Measurements from ENCODE around the gene AXDND1.
"Not testable (repeated sequence)": the region's sequence is repeated elsewhere in the genome, so short reads cannot be mapped to it uniquely, and the experiment has no call there.

AXDND1 gene

GRCh38 chr1:179365342-179366092 lies at the start of gene AXDND1:
TSS of gene AXDND1 (plus strand) at chr1:179365971. CDS start at chr1:179366510, 539 bp downstream.
- peak; percentile 90 for DNase-seq

GRCh38 chr1:179318491-179318890 lies 47.3 kb upstream of the AXDND1 start:
- DNase-seq = no peak

- DNase-seq = no peak
Measured at GRCh38 chr1:179321533-179322216, 44.1 kb upstream of the AXDND1 start.

- no peak for DNase-seq
Measured at GRCh38 chr1:179322557-179322956, 43.2 kb upstream of the AXDND1 start.

- no peak for DNase-seq
Measured at GRCh38 chr1:179323436-179323835, 42.3 kb upstream of the AXDND1 start.

GRCh38 chr1:179325836-179326235 lies 39.9 kb upstream of the AXDND1 start:
- DNase-seq = no peak

- no peak for DNase-seq
Measured at GRCh38 chr1:179326746-179327145, 39.0 kb upstream of the AXDND1 start.

GRCh38 chr1:179327196-179327595 lies 38.6 kb upstream of the AXDND1 start:
- DNase-seq = no peak

GRCh38 chr1:179327679-179328078 lies 38.1 kb upstream of the AXDND1 start:
- no peak for DNase-seq

- DNase-seq = no peak
Measured at GRCh38 chr1:179329862-179330261, 35.9 kb upstream of the AXDND1 start.

GRCh38 chr1:179334440-179334839 lies 31.3 kb upstream of the AXDND1 start:
- no peak for DNase-seq

GRCh38 chr1:179337288-179337687 lies 28.5 kb upstream of the AXDND1 start:
- DNase-seq = no peak

GRCh38 chr1:179337942-179338560 lies 27.7 kb upstream of the AXDND1 start:
- DNase-seq = no peak

GRCh38 chr1:179340918-179341317 lies 24.9 kb upstream of the AXDND1 start:
- DNase-seq = no peak

GRCh38 chr1:179341943-179342547 lies 23.7 kb upstream of the AXDND1 start:
- DNase-seq = no peak

GRCh38 chr1:179342740-179343404 lies 22.9 kb upstream of the AXDND1 start:
- no peak for DNase-seq

- DNase-seq = no peak
Measured at GRCh38 chr1:179351281-179351680, 14.5 kb upstream of the AXDND1 start.

- DNase-seq = no peak
Measured at GRCh38 chr1:179352236-179352635, 13.5 kb upstream of the AXDND1 start.

- DNase-seq = no peak
Measured at GRCh38 chr1:179353546-179353945, 12.2 kb upstream of the AXDND1 start.

- DNase-seq = not testable (repeated sequence)
Measured at GRCh38 chr1:179361631-179362030, 4.1 kb upstream of the AXDND1 start.

- peak; percentile 13 for DNase-seq
Measured at GRCh38 chr1:179366093-179366800, 476 bp downstream of the AXDND1 start.

- DNase-seq = peak; percentile 19
Measured at GRCh38 chr1:179369751-179370341, 4.1 kb downstream of the AXDND1 start.

Measured in activated CD4-positive, alpha-beta T cell treated with anti-CD3 and anti-CD28 coated beads for 48 hours (primary cell).